WTC11 (cell line): Measurements from ENCODE around the gene NUAK1.

Experiments used
- CTCF ChIP-seq: fragments of 200-600 bp; IDR thresholded peaks from 2 replicates; pipeline ENCODE4 v1.8.0; 2022; ENCODE audit warnings: antibody characterized with exemption
- TF ChIP-seq, protein P1 (sequence below): sonication (generic); formaldehyde crosslinking; IDR thresholded peaks from 2 replicates; pipeline ENCODE4 v1.8.1; 2022; ENCODE audit warnings: low read depth, mild to moderate bottlenecking, moderate library complexity, missing genetic modification reagents, borderline replicate concordance

DNA sequence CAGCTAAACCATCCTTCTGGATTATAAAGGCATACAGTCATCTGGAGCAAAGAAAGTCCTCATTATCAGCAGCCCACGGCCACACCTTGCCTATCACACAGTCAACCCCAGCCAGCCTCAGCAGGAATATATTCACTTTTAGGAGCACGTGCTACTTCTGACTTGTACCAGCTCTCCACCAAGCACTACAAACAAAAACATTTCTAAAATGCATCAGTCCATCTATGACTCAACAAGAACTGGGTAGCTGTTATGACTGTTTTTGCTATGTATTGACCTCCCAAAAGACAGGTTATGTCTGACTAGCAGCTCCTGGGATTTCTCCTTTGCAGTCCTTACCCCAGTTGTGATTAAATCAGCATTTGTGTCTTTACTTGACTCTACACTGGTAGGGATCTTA lies 31.2 kb downstream of the NUAK1 start:
- no peak for TF ChIP-seq CTCF
- TF ChIP-seq, protein P1, sequence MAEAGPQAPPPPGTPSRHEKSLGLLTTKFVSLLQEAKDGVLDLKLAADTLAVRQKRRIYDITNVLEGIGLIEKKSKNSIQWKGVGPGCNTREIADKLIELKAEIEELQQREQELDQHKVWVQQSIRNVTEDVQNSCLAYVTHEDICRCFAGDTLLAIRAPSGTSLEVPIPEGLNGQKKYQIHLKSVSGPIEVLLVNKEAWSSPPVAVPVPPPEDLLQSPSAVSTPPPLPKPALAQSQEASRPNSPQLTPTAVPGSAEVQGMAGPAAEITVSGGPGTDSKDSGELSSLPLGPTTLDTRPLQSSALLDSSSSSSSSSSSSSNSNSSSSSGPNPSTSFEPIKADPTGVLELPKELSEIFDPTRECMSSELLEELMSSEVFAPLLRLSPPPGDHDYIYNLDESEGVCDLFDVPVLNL (CRISPR knock-in tag): no peak
